Cardiac muscle cell (in vitro differentiated cells and primary cell): Measurements from ENCODE around the gene SNRPB. TPM values are rescaled to one million over a fixed set of nuclear protein-coding genes. Genes with fewer than 3 reads are reported as not detected.
"Not testable (repeated sequence)": the region's sequence is repeated elsewhere in the genome, so short reads cannot be mapped to it uniquely, and the experiment has no call there.

Experiments used
- DNase-seq, 2 donors: peaks; one replicate each; pipeline versions ENCODE4 v3.0.0 to v3.0.0-alpha.2; 2010 to 2017; ENCODE audit warnings: low read depth in 1 of 2, low spot score in 1 of 2
- H3K27ac ChIP-seq: fragments of 200-600 bp; sonication (generic); 2 replicates; pipeline ENCODE4 v1.5.1; 2016
- H3K27me3 ChIP-seq: fragments of 200-600 bp; sonication (generic); 2 replicates; pipeline ENCODE4 v1.6.0; 2016; ENCODE audit warnings: control low read depth
- H3K36me3 ChIP-seq: fragments of 200-600 bp; sonication (generic); 2 replicates; pipeline ENCODE4 v1.5.1; 2016; ENCODE audit warnings: control low read depth
- H3K4me1 ChIP-seq: fragments of 200-600 bp; sonication (generic); 2 replicates; pipeline ENCODE4 v1.8.1; 2017; ENCODE audit warnings: low read depth, mild to moderate bottlenecking, mixed run types
- H3K4me3 ChIP-seq: fragments of 200-600 bp; sonication (generic); 2 replicates; pipeline ENCODE4 v1.5.1; 2016; ENCODE audit warnings: mild to moderate bottlenecking
- H3K9me3 ChIP-seq: fragments of 200-600 bp; sonication (generic); 2 replicates; pipeline ENCODE4 v1.5.1; 2017; ENCODE audit warnings: low read depth, mild to moderate bottlenecking, control low read depth
- polyA plus RNA-seq: library from polyadenylated mRNA; unstranded; fragments of >200 nt; fragmentation: Nextera tagmentation; extraction: Ambion mirVana; gene quantifications from 2 replicates; pipeline ENCODE4 v1.2.1, GENCODE V29; 2016
- total RNA-seq: library from RNA; depleted of rRNA; stranded (reverse); fragments of >200 nt; gene quantifications from 2 replicates; pipeline ENCODE4 v1.2.3, GENCODE V29; 2016
- TF ChIP-seq, protein P1 (sequence below): IDR thresholded peaks from 2 replicates; pipeline ENCODE4 v1.5.1; 2012; ENCODE audit warnings: low read depth, mild to moderate bottlenecking, low read length

SNRPB gene
- total and polyA plus RNA-seq, 2 experiments from 2014 or later, result 187 to 251 TPM

DNA sequence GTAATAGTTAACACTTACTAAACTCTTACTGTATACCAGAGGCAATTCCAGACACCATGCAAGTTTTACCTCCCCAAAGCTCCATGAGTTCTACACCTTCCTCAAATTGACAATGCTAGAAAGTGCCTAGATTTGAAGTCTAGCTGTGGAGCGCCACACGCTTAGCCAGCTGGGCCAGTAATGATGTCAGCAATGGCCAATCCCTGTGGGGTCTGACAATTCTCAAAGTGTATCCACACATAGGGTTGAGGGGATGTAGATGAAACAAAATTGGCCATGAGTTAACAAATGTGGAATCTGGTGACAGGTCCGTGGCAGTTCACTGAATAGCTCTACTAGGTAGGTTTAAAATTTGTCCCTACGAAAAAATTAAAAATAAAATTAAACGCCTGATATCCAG, 36.9 kb upstream of the SNRPB start:
- H3K27ac ChIP-seq, result no peak overlapping the region
- no peaks in the 10 kb centered on the region for H3K36me3 ChIP-seq
- H3K9me3 ChIP-seq, result no peaks in the 10 kb centered on the region
- no peak for DNase-seq
- no peak overlapping the region for H3K4me3 ChIP-seq
- H3K4me1 ChIP-seq, result peaks cover 6% of the 10 kb centered on the region
- H3K27me3 ChIP-seq, result peaks cover 21% of the 10 kb centered on the region
- TF ChIP-seq, protein P1, sequence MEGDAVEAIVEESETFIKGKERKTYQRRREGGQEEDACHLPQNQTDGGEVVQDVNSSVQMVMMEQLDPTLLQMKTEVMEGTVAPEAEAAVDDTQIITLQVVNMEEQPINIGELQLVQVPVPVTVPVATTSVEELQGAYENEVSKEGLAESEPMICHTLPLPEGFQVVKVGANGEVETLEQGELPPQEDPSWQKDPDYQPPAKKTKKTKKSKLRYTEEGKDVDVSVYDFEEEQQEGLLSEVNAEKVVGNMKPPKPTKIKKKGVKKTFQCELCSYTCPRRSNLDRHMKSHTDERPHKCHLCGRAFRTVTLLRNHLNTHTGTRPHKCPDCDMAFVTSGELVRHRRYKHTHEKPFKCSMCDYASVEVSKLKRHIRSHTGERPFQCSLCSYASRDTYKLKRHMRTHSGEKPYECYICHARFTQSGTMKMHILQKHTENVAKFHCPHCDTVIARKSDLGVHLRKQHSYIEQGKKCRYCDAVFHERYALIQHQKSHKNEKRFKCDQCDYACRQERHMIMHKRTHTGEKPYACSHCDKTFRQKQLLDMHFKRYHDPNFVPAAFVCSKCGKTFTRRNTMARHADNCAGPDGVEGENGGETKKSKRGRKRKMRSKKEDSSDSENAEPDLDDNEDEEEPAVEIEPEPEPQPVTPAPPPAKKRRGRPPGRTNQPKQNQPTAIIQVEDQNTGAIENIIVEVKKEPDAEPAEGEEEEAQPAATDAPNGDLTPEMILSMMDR, result no peak

DNA sequence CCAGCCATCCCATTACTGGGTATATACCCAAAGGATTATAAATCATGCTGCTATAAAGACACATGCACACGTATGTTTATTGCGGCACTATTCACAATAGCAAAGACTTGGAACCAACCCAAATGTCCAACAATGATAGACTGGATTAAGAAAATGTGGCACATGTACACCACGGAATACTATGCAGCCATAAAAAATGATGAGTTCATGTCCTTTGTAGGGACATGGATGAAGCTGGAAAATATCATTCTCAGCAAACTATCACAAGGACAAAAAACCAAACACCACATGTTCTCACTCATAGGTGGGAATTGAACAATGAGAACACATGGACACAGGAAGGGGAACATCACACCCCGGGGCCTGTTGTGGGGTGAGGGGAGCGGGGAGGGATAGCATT, 35.8 kb upstream of the SNRPB start:
- not testable (repeated sequence) for H3K4me1 ChIP-seq, H3K9me3 ChIP-seq, H3K36me3 ChIP-seq, DNase-seq, H3K4me3 ChIP-seq, H3K27ac ChIP-seq
- H3K27me3 ChIP-seq, result peaks cover 11% of the 10 kb centered on the region

DNA sequence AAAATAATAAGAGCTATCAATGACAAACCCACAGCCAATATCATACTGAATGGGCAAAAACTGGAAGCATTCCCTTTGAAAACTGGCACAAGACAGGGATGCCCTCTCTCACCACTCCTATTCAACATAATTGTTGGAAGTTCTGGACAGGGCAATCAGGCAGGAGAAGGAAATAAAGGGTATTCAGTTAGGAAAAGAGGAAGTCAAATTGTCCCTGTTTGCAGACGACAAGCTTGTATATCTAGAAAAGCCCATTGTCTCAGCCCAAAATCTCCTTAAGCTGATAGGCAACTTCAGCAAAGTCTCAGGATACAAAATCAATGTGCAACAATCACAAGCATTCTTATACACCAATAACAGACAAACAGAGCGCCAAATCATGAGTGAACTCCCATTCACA, 34.2 kb upstream of the SNRPB start:
- H3K4me3 ChIP-seq, DNase-seq, H3K36me3 ChIP-seq, H3K9me3 ChIP-seq, H3K27ac ChIP-seq, H3K27me3 ChIP-seq, H3K4me1 ChIP-seq: not testable (repeated sequence)

DNA sequence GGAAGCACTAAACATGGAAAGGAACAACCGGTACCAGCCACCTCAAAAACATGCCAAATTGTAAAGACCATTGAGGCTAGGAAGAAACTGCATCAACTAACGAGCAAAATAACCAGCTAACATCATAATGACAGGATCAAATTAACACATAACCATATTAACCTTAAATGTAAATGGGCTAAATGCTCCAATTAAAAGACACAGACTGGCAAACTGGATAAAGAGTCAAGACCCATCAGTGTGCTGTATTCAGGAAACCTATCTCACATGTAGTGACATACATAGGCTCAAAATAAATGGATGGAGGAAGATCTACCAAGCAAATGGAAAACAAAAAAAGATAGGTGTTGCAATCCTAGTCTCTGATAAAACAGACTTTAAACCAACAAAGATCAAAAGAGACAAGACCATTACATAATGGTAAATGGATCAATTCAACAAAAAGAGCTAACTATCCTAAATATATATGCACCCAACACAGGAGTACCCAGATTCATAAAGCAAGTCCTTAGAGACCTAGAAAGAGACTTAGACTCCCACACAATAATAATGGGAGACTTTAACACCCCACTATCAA, 32.3 kb upstream of the SNRPB start:
- not testable (repeated sequence) for DNase-seq, H3K9me3 ChIP-seq, H3K27ac ChIP-seq, H3K4me1 ChIP-seq, H3K27me3 ChIP-seq, H3K4me3 ChIP-seq
- peaks cover 10% of the 10 kb centered on the region for H3K36me3 ChIP-seq

DNA sequence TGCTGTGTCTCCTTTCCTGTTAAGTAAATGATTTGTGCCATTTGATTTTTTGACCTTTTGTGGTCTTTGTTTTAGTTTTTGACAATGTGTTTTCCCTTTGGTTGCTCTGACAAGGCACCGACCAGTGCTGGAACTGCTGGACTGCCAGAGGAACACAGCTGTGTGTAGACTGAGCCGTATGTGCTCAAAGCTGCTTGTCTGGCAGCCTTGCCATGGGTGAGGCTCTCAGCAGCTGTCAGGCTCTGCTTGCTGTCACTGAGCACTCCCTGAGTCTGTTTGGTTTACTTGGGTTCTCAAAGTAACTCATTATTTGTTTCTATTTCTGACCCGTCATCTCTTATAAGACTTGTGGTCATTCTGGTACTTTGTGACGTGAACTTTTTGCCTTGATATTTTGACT, 15.1 kb upstream of the SNRPB start:
- H3K36me3 ChIP-seq, result peaks cover 29% of the 10 kb centered on the region
- TF ChIP-seq, protein P1, result no peak

DNA sequence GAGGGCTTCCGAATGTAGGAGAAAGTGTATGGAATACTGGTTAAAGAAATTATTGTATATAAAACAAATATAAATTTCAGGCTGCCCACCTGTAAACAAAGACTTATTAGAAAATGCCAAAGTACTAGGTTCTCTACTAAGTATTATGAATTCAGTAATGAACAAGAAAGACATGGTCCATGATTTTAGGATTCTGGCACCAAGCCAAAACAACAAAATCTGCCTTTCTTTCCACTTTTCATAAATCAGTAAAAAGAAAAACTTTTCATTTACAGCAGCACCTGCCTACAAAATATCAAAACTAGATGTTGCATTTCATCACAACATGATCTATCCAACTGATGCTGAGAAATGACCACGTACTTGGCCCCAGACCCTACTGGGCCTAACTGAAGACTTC, 14.5 kb upstream of the SNRPB start:
- no peak for DNase-seq
- no peaks in the 10 kb centered on the region for H3K9me3 ChIP-seq
- no peaks in the 10 kb centered on the region for H3K4me1 ChIP-seq
- H3K4me3 ChIP-seq, result no peak overlapping the region
- no peaks in the 10 kb centered on the region for H3K27me3 ChIP-seq
- TF ChIP-seq, protein P1, result no peak
- peaks cover 29% of the 10 kb centered on the region for H3K36me3 ChIP-seq
- H3K27ac ChIP-seq, result no peak overlapping the region

More for the DNA sequence above, 15.1 kb upstream of the SNRPB start:
- DNase-seq, result no peak
- Histone ChIP-seq H3K27me3 (no peaks in the 10 kb centered on the region), H3K9me3 (no peaks in the 10 kb centered on the region), H3K4me1 (no peaks in the 10 kb centered on the region), H3K4me3 (no peak overlapping the region), H3K27ac (no peak overlapping the region)

DNA sequence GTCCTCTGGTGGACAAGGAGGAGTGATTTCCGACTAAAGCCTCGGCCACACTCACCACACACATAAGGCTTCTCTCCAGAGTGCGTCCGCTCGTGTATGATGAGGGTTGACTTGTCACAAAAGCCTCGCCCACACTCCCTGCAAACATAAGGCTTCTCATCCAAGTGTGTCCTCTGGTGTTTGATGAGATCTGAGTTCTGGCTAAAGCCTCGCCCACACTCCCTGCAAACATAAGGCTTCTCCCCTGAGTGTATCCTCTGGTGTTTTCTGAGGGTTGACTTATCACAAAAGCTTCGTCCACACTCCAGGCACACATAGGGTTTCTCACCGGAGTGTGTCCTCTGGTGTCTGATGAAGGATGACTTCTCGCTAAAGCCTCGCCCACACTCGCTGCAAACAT, 12.9 kb upstream of the SNRPB start:
- no peaks in the 10 kb centered on the region for H3K9me3 ChIP-seq
- no peak overlapping the region for H3K27ac ChIP-seq
- DNase-seq, result no peak
- H3K27me3 ChIP-seq, result no peaks in the 10 kb centered on the region
- H3K4me1 ChIP-seq, result no peaks in the 10 kb centered on the region
- H3K36me3 ChIP-seq, result peaks cover 25% of the 10 kb centered on the region
- H3K4me3 ChIP-seq, result no peak overlapping the region
- TF ChIP-seq, protein P1, result no peak
